ACHN (cell line): Measurements from ENCODE around the gene SLC9A3.

ENCODE experiments used
- DNase-seq: peaks from one replicate; pipeline ENCODE4 v3.0.0-alpha.2; 2015
- in situ Hi-C: cut with HindIII; loops from 2 replicates; pipeline ENCODE4 v1.10.0; 2017; ENCODE audit warnings: low sequenced_read_pairs, low pct_ligation_motif_present, low pct_unique_long_range_greater_than_20kb

Gene SLC9A3

DNA sequence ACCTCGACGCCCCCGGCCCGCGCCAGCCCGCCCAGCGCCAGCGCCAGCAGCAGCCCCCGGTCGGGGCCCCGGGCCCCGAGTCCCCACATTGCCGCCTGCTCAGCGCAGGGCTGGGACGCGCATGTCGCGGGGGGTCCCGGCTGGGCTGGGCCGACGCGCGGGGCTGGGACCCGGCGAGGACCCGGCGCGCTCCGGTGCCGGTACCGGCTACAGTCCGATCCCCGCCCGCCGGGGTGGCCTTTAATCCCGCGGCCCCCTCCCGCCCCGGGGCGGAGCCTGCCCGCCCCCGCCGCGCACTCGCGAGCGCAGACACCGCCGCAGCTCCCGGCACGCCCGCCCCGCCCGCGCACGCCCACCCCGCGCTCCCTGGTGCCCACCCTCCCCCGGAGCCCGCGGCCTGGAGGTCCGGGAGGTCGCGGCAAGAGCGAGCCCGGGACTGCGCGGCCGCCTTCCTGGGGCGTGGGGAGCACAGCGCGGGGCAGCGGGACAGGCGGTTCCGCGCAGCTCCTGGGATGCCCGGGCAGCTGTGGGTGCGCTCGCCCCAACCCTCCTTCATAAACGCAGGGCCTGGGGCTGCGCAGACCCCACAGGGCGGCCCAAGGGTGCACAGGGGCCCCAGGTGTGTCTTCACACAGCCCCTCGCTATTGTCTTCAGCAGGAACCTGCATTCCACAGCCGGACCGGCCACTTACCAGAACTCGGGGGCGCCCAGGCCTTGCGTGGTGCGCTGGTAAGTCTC lies at the start of gene SLC9A3:
Gene SLC9A3 (minus strand): TSS at position 216 of the 739 bp plus-strand sequence.
- no peak for DNase-seq
- in situ Hi-C loops, result no loop called here

DNA sequence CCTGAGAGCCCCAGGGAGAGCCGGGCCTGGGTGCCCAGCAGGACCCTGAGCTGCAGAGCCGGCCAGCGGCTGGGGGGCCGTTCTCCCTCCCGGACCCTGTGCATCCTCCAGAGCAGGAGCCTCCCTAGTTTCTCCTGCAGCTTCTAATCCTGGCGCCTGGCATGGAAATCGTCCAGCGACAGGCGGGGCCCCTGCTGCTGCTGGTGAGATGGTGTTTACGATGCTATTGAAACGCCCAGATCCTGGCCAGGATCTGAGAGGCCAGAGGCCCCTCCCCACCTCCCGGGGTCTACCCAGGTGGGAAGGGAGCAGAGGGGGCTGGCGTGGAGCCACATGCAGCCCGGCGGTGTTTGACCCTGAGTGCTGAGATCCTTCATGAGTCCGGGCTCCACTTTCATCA lies 49.7 kb upstream of the SLC9A3 start:
- in situ Hi-C loops, result no loop called here
- DNase-seq, result no peak

DNA sequence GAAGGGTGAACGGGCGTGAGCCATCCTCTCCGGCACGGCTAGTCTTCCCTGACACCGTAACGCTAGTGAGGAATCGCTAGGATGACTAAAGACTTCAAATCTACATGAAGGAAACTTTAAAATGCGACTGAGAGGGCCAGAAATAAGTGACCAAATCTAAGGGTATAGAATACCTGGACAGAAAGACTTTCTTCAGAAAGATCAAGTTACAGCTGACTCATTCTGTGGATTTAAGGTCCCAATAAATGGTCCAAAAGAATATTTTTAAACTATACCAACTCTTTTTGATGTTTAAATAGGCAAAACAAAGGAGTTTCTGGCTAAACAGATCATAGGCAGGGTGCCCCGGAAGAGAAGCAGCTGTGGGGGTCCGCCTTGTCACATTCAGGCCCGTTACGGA lies 49.0 kb upstream of the SLC9A3 start:
- in situ Hi-C loops, result no loop called here
- no peak for DNase-seq

DNA sequence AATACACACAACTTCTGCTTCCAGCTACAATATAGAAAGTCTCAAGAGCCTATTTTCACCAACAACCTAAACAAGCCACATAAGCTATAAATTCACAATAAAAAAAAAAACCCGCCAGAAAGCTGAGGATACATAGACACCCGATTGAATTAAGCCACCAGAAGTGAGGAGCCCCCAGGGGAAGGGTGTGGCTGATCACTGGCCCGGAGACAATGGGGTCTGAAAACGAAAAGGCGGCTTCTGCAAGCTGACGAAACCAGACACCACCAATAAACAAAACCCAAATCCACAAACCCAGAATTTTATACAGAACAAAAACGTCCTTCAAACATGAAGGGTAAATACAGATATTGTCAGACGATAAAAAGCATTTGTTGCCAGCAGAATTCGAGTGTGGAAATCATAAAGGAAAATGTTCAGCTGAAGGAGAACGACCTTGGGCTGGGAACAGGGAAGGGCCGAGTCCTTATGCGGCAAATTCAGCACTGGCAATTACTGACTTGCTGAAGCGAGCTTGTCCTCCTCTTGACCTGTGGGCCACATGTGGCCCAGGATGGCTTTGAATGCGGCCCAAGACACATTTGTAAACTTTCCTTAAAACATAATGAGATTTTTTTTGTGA lies 48.3 kb upstream of the SLC9A3 start:
- in situ Hi-C loops, result no loop called here
- no peak for DNase-seq

DNA sequence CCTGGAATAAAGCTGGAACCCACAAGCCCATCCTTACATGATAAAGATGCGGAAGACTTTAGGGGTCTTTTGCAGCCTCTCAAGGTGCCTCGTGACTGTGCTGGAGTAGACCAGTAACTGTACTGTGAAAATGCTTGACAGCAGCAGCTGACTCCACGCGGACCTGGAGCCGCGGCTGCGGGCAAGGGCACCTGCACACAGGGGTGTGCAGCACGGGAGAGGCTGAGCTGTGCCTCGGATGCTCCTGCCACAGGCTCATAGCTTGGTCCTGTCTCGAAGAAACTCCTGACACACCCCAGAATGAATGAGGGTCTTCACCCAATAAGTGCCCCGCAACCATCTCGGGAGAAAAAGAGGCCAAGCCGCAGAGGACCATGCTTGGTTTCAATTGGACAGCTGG lies 47.5 kb upstream of the SLC9A3 start:
- in situ Hi-C loops, result no loop called here
- DNase-seq, result no peak

DNA sequence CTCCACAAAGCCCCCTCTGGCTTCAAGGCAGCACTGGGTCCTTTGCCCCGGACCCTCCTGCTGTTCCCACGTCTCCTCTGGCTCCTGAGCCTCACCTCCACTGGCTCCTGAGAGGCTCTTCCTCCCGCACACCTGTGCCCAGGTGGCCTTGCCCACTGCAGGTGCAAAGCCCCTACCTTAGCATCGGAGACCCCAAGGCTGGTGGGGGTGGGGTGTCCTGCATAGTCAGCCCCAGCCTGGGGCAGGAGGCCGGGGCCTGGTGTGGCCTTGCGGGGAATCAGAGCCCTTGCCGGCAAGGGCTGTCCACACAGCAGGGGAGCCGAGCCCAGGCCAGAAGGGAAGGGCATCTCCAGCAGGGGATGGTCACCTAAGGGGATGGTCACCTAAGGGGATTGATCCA lies 46.6 kb upstream of the SLC9A3 start:
- in situ Hi-C loops, result no loop called here
- no peak for DNase-seq

DNA sequence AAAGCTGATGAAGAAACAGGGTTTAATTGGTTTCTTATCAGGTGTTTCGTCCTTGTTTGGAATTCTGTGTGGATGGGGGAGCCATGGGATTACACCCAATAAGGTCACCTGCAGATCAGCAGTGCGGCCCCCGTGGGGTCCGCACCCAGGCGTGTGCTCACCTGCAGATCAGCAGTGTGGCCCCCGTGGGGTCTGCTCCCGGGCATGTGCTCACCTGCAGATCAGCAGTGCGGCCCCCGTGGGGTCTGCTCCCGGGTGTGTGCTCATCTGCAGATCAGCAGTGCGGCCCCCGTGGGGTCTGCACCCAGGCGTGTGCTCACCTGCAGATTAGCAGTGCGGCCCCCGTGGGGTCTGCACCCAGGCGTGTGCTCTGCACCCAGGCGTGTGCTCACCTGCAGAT lies 46.2 kb upstream of the SLC9A3 start:
- in situ Hi-C loops, result no loop called here
- DNase-seq, result no peak

DNA sequence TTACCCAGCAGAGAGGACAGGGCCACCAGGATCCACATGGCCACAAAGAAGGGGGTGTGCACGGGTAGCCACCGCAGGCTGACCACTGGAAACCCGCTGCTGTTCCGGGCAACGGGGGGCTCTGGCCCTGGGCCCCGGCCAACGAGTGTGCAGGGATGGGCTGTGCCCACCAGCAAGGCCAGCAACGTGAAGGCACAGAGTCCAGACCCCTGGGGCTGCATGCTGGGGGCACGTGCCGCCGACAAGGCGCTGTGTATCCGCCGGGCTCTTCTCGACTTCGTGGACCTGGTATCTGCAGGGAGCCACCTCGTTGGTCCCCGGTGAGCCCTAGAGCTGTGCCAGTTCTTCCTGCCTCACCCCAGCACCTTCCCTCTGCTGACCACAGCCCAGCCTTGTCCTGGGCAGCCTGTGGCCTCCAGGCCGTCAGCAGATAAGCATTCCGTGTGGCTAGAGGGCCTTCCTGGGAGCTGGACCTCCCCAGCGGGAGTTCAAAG lies 45.7 kb upstream of the SLC9A3 start:
- no peak for DNase-seq
- in situ Hi-C loops, result no loop called here

DNA sequence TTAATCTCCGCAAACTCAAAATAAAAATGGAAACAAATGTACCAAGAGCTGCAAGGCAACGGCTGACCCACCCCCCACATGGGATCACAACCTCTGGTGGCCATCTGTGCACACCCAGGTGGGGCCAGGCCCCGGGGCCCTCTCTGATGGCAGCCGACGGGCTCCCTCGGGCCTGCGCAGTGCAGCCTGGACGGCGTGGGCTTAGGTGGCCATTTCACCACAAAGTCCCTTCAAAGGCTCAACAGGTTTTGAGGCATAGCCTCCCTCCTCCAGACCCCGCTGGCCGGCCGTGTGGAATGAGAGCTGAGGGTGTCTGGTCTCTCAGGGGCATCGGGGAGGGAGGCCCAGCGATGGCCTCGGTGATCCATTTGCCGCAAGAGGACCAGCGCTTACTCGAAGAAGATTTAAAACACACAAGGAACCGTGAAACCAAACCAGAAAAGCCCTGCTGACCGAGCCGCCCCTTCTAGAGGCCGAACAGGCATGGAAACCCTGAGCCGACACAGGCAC lies 45.2 kb upstream of the SLC9A3 start:
- DNase-seq, result no peak
- in situ Hi-C loops, result no loop called here

DNA sequence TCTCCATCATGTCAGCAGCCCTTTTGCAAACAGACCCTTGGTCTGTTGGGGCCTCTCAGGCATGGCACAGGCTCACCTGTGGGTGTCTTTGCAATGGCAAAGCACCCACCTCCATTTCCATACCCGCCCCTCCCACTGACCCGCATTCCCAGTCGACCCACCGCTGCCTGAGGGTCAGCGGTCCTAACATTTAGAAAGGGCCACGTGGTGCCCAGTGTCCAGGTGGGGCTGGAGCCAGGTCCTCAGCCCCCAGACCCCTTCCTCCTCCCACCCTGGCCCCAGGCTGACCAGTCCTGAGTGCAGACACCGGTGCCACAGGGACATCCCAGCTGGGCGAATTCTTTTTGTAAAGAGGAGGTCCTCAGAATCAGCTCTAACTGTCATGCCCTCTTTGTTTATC lies 44.6 kb upstream of the SLC9A3 start:
- DNase-seq, result no peak
- in situ Hi-C loops, result no loop called here

DNA sequence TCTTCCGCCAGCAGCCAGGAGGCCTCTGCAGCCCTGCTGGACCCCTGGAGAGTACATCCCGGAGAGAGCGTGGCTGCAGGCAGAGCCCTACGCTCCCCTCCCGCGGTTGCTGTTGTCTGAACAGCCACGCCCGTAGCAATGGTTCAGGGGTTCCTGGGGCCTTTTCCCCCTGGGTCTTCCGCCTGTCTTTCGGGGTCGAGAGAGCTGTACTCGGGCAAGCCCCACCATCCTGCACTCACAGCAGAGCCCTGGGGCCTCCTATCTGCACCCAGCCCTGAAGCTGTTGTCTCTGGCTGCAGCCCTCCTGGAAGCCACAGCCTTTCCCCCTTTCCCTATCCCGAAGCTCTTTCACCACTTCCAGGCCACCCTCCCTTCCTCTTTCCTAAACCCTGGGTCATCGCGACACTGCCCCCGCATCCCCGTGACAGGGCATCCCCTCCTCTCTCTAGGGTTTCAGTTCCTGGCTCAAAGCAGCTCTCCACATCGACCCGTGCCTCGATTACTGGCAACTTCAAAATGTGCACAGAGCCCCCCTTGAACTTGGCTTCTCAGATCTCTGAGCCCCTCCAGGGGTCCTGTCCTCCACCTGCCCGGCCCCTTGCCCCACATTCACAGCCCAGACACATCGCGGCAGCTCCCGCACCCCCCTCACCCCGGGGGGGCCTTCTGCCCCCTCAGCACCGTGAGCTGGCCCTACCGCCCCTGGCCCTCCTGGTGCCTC lies 44.0 kb upstream of the SLC9A3 start:
- DNase-seq, result no peak
- in situ Hi-C loops, result no loop called here

DNA sequence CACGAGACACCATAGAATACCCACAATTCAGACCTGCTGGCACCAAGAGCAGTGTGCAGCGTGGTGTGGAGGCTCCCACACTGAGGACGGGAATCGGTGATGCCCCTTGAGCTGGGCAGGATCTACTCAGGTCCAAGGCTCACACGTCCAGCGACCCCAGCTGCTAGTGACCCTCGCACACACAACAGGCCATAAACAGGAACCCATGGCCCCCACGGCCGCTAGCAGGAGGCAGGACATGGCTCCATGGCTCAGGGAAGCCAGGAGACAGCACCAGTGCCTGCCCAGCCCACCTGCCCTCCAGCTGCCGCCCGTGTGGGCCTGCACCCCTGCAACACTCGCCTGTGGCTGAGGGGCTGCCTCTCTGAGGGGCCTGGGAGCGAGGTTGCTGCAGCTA lies 43.4 kb upstream of the SLC9A3 start:
- DNase-seq, result no peak
- in situ Hi-C loops, result no loop called here

DNA sequence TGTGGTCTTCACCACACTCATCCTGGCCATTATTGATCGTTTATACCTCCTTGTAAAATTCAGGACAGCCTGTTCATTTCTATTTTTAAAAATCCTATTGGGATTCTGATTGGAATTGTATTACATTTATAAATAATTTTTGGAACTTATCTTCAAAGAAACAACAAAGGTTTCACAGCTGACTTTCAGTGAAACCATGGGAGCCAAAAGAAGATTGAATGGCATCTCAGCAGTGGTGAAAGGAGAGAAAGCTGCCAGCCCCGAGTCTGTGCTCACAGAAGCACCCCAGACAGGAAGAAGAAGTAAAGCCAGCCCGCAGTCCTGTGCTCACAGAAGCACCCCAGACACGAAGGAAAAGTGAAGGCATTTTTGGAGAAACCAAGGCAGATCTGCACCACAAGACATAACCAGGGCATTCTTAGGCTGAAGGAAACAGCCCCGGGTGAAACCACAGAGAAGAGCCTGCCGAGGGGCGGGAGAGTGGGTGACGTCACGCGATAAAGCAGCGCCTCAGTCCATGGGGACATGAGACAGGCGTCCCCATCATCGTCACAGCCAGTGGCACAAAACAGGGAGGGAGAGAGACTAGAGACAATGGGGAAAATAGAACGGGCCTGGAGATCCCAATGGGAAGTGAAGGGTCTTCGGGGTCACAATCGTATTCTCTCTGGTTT lies 42.5 kb upstream of the SLC9A3 start:
- DNase-seq, result no peak
- in situ Hi-C loops, result no loop called here

DNA sequence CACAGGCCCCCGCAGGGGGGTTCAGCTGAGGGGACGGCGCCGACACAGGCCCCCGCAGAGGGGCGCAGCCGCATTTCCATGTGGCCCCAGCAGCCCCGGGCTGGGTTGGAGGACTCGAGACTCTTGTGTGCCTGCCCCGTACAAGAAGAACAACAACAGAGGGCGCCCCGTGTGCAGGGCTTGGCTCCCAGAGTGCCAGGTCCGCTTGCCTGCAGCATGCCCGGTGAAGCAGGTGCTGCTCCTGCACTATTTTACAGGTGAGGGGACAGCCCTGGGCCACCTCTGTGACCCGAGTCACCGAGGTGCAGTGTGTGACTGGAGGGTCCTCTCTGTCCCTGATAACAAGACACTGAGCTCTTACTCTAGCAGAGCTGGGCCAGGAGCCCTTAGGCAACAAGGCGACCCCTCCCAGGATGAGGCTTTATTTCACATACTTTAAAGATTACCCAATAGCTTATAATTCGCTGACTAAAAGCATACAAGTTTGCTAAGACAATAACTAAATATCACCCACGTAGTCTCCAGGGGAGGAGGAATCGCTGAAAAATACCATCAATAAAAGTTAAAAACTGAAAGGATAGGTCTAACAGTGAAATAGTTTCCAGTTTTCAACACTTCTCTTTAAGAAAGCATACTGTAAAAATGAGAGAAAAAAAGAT lies 41.7 kb upstream of the SLC9A3 start:
- in situ Hi-C loops, result no loop called here
- DNase-seq, result no peak

DNA sequence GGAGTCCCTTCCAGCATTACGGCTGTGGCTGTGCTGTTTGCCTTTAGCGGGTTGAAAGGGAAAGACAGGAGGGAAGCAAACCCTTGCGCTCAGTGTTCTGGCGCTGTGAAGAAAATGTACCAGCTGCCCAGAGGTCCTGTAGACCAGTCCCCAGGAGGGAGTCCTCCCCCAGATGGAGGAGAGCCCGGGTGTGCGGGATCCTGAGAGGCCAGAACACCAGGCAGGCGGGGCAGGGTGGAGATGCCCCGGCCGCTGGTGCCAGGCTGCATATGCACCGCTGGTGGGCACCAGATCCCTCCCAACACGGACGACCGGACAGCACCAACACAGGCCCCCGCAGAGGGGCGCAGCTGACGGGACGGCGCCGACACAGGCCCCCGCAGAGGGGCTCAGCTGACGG lies 37.2 kb upstream of the SLC9A3 start:
- no peak for DNase-seq
- in situ Hi-C loops, result no loop called here

DNA sequence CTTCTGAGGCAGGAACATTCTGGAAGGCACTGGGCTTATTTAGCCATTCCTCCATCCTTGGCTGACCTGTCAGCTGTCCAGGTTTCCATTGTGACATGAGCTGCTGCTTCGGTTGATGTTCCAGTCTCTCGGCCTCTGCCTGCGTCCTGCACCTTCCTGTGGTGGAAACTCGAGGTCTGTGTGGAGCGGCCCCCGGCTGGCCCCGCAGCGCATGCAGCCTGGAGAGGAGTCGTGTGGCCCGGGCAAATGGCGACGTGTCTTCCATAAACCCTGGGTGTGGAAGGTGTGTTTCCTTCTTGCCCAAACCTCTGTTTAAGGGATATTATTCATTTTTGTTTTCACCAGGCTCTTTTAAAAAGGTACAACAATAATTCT lies 36.5 kb upstream of the SLC9A3 start:
- DNase-seq, result no peak
- in situ Hi-C loops, result no loop called here

DNA sequence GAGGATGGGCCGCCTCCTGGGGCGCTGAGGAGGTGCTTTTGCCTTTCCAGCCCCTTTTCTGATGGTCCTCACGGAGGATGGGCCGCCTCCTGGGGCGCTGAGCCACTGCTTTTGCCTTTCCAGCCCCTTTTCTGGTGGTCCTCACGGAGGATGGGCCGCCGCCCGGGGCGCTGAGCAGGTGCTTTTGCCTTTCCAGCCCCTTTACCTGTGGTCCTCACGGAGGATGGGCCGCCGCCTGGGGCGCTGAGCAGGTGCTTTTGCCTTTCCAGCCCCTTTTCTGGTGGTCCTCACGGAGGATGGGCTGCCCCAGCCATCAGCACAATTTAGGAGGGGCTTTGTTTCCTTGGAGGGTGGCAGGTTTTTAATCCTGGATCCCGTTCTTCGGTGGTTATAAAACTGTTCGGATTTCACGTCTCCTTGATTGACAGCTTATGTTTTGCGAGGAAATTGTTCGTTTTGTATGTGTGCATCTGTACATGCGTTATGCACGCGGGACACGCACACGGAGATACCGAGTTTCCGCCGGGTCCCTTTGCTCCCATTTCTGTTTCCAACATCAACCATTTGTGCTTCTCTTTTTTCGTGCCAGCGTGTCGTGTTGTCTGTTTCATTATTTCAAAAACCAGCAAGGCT lies 34.7 kb upstream of the SLC9A3 start:
- in situ Hi-C loops, result no loop called here
- DNase-seq, result no peak

DNA sequence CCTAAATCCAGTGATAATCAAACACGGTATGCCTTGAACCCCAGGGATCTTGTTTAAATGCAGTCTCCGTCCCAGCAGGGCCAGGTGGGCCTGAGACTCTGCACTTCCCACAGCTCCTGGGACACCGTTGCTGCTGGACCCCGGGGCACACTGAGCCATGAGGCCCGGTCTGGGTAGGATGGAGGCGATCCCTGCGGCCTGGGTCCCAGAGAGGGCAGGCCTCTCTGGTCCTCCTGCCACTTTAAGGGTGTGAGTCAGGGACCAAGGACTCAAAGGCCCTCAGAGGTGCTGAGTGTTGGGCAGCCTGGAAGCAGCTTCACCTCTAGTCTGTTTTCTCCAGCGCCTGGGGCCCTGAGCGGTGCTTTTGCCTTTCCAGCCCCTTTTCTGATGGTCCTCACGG lies 34.1 kb upstream of the SLC9A3 start:
- in situ Hi-C loops, result no loop called here
- no peak for DNase-seq
